KG1 (cell line): ENCODE data around the gene GNAQ.
A peak's percentile ranks its signal among the peaks of the same experiment; 100 is the strongest.
"Not testable (repeated sequence)": the region's sequence is repeated elsewhere in the genome, so short reads cannot be mapped to it uniquely, and the experiment has no call there.

Experiments used
- DNase-seq: peaks from one replicate; lab custom pipeline; 2025; lab: John Stamatoyannopoulos, UW

GNAQ gene

DNA sequence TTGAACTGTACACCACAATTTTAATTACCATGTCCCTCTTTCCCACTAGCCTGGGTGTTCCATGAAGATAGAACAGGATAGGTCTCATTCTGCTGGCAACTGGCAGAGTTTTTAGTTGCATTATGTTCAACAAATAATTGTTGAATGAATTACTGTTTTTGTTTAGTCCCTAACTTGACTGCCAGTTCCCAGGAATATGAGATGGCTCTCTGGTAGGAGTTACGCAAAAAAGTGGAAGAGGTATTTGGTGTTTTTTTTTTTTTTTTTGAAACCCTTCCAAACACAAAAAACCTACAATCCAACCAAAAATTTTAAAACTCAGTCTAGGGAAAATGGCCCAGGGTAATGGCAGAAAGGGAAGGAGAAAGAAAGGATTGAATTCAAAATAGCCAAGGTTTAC is 153.6 kb downstream of the GNAQ start:
- DNase-seq, result no peak

DNA sequence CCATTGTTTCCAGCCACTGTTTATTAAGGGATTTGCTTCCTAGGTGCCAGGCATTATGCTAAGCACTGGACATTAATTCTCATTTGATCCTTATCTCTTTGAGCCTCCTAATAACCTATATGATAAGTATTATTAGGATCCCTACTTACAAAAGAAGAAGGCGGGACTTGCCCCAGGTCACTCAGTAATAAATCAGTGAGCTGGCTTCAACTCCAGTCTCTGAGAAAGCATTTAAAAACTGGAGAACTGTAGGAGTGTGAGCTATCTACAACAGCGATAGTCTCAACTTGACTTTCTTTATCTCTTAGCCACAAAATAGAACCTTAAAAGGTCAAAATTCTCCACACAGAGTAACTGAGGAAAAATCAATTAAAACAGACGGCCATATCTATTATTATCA is 155.0 kb downstream of the GNAQ start:
- DNase-seq, result no peak

DNA sequence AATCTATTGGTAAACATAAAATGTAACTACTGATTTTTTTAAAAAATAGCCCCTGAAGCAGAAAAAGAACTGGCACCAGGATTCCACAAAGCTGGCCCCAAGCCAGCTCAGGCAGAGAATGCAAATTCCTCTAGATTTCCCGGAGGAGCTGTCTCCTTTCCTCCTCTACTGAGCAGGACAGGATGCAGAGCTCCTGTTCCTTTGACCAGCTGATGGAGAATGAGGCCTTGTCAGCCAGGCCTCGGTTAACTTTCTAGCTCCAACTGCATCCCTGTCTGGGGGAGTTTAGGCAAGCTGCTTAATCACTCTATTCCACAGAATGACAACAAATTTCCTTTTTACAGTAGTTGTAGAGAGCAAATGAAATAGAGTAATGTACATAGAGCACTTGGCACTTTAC is 155.5 kb downstream of the GNAQ start:
- no peak for DNase-seq

- DNase-seq, result no peak
Measured at GRCh38 chr9:77872863-77873262, 158.7 kb downstream of the GNAQ start.

GRCh38 chr9:77872177-77872576 is 159.4 kb downstream of the GNAQ start:
- no peak for DNase-seq

GRCh38 chr9:77871483-77871882 is 160.1 kb downstream of the GNAQ start:
- no peak for DNase-seq

- no peak for DNase-seq
Measured at GRCh38 chr9:77866878-77867277, 164.7 kb downstream of the GNAQ start.

- no peak for DNase-seq
Measured at GRCh38 chr9:77865385-77866047, 166.1 kb downstream of the GNAQ start.

GRCh38 chr9:77864211-77864889 is 167.3 kb downstream of the GNAQ start:
- DNase-seq, result peak; percentile 48

GRCh38 chr9:77863638-77864037 is 168.0 kb downstream of the GNAQ start:
- DNase-seq, result not testable (repeated sequence)

GRCh38 chr9:77860953-77861352 is 170.7 kb downstream of the GNAQ start:
- DNase-seq, result not testable (repeated sequence)

- no peak for DNase-seq
Measured at GRCh38 chr9:77857513-77858259, 173.9 kb downstream of the GNAQ start.

GRCh38 chr9:77856615-77857014 is 175.0 kb downstream of the GNAQ start:
- DNase-seq, result no peak

DNA sequence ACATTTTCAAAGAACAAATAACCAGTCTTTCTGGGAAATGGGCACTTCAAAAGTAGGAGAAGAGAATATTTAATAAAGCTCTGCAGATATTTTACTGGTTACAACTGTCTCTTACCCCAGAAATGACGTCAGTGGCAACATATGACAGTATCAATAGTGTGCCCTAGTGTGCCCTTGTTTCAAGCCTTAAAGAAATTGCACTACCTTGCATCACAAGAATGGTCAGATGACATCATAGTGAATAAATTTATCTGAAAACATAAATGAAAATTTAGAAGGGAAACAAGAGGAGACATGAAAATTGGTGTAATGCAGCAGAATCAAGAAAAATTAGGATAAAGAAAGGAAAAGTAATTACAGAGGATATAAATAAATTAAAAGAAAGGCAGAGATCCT is 176.7 kb downstream of the GNAQ start:
- DNase-seq, result no peak

DNA sequence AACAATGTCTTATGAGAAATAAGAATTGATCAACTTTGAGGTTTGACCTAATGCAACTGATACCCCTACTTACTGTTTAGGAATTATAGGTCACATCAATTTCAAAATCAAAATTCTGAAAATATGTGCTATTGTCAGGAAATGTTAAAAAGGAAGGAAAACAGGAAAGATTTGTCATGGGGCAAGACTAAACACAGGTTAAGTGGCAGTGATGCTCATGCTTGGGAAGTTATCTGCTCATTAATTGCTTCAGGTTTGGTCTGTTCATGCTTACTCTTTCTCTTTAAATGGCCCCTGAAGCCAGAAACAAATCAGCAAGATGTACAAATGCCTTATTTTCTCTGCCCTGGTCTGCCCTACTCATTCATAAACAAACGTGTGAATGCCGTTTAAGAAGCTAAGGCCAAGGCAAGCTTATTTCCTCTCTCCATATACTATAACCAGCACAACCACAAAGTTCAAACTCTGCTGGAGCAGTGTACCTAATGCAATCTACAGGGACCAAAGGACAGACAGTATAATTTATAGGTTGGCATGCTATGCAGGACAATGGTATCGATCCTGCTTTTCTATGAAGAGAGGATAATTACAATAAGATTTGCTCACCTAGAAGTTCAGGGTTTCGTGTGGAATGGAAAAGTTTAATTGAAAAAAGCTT is 177.2 kb downstream of the GNAQ start:
- DNase-seq, result no peak

GRCh38 chr9:77853716-77854115 is 177.9 kb downstream of the GNAQ start:
- no peak for DNase-seq

- no peak for DNase-seq
Measured at GRCh38 chr9:77851882-77852595, 179.6 kb downstream of the GNAQ start.

DNA sequence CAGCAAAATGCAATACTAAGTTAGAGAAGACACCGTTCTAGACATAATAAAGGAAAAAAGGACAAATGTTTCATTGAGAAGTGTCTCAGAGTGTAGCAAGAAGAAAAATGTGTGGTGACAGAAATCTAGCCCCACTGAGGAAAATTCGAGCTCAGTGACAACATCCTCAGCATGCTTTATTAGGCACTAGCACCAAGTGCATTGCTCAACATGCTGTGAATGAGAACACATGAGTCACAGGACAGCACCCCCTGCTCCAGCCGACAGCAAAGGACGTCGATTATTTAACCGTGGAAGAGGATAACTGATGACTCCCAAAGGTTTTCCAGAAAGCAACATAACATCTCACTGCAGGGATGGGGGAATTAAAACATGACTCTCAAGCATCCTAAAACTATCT is 182.7 kb downstream of the GNAQ start:
- DNase-seq, result no peak

- no peak for DNase-seq
Measured at GRCh38 chr9:77848404-77848803, 183.2 kb downstream of the GNAQ start.

- DNase-seq, result no peak
Measured at GRCh38 chr9:77847626-77848025, 184.0 kb downstream of the GNAQ start.

GRCh38 chr9:77847059-77847499 is 184.5 kb downstream of the GNAQ start:
- DNase-seq, result no peak

GRCh38 chr9:77844415-77844814 is 187.2 kb downstream of the GNAQ start:
- no peak for DNase-seq
